ENCODE data around the gene DYNLT3.

DNA sequence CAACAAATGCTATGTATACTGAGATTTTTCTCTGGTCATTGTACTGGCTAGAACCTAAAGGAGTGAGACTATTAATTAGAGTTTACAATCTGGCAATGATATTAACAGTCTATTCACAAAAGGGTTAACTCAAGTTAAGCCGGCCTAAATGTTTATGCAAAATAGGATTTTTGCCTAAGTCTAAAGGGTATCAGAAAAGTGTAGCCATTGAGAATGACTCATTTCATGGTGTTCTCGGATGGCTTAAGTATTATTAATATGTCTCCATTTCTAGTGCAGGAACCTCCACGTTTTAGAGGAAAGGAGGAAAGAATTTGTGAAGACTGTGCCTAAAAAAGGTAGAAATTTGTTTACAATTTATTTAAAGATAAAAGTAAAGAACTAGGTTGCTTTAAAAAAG lies 29.8 kb downstream of the DYNLT3 start:
- TF ChIP-seq, protein P1, sequence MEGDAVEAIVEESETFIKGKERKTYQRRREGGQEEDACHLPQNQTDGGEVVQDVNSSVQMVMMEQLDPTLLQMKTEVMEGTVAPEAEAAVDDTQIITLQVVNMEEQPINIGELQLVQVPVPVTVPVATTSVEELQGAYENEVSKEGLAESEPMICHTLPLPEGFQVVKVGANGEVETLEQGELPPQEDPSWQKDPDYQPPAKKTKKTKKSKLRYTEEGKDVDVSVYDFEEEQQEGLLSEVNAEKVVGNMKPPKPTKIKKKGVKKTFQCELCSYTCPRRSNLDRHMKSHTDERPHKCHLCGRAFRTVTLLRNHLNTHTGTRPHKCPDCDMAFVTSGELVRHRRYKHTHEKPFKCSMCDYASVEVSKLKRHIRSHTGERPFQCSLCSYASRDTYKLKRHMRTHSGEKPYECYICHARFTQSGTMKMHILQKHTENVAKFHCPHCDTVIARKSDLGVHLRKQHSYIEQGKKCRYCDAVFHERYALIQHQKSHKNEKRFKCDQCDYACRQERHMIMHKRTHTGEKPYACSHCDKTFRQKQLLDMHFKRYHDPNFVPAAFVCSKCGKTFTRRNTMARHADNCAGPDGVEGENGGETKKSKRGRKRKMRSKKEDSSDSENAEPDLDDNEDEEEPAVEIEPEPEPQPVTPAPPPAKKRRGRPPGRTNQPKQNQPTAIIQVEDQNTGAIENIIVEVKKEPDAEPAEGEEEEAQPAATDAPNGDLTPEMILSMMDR (optimal IDR thresholded peaks at IDR 0.05 in 1 of 3, IDR thresholded peaks at IDR 0.05 in 1 of 3, conservative IDR thresholded peaks at IDR 0.05 in 1 of 3; ENCODE audit: extremely low read depth in 1 of 3, insufficient read depth in 2 of 3, low read length in 3 of 3) = no peak
- TF ChIP-seq EZH2 (IDR thresholded peaks at IDR 0.05; ENCODE audit: low read length) = no peak

All from keratinocyte (primary cell).